ENCODE data around the gene CMTM4.
"Not testable (repeated sequence)": the region's sequence is repeated elsewhere in the genome, so short reads cannot be mapped to it uniquely, and the experiment has no call there.

The CMTM4 gene

DNA sequence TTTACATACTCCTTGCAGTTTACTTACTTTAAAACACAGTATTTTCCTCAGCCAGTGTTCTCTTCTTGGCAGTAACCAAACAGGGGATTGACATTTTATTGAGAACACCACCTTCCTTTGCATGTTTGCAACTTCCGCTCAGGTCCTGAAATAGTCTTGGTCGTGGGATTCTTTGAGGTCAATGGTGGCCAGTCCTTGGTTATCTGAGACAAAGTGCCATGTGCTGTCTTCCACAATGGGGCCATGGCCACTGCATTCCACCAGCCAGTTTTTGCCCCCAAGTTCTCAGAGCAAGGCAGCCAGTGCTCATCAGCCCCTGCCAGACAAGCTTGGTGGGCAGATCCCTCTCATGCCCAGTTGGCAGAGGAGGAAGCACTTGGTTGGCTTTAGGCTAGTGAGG is 22.9 kb downstream of the CMTM4 start:
- no peak for DNase-seq (ENCODE audit: low spot score)

DNA sequence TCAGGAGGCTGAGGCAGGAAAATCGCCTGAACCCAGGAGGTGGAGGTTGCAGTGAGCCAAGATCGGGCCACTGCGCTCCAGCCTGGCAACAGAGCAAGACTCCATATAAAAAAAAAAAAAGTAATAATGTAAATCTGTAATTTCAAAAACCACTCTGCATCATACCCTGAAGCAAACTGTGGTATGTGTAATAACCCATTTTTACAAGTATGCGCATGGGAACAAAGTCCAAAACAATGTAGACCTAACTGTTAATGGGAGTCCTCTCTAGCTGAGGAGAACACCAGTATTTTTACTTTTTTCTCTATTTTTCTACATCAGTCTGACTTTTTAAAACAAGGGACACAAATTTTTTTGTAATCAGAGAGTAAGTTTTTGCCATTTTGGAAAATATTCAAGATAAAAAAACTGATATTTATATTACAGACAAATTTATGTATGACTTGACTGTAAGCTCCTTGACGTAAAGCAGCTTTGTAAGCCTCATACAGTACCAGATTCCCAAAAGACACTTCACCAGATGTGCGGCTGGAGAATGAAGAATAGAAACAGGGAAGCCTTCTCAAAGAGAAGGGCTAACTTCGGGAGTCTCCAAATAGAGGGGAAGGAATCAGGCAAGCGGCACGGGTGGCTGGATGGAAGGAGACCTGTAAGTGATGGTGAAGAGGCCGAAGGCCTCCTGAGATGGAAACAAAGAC is 25.7 kb downstream of the CMTM4 start:
- DNase-seq (ENCODE audit: low spot score), result no peak

DNA sequence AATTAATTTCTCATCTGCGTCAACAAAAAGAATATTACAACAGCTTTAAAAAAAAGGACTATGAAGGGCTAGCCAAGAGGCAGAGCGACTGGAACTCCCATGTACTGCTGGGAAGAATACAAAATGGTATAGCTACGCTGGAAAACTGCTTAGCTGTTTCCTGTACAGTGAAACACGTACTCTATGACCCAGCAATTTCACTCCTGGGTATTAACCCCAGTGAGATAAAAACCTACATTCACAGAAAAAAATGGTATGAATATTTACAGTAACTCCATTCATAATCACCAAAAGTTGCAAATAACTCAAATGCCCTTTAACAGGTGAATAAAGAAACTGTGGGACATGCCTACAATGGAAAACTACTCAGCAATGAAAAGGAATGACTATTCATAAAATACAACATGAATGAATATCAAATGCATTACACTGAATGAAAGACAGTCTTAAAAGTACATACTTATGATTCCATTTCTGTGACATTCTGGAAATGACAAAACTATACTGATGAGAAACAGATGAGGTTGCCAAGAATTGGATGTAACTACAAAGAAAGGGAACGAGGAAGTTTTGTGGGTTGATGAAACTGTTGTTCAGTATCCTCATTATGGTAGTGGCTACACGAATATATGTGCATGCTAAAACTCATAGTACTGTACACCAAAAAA is 27.6 kb downstream of the CMTM4 start:
- no peak for DNase-seq (ENCODE audit: low spot score)

DNA sequence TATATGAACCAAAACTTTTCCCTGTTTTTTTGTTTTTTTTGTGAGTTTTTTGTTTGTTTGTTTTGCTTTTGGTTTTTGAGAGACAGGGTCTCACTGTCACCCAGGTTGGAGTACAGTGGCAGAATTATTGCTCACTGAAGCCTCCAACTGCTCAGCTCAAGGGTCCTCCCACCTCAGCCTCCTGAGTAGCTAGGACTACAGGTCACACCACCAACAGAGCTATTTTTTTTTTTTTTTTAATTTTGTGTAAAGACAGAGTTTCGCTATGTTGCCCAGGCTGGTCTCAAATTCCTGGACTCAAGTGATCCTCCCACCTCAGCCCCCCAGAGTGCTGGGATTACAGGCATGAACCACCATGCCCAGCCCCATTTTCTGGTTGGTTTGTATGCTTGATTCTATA is 28.6 kb downstream of the CMTM4 start:
- DNase-seq (ENCODE audit: low spot score), result no peak

DNA sequence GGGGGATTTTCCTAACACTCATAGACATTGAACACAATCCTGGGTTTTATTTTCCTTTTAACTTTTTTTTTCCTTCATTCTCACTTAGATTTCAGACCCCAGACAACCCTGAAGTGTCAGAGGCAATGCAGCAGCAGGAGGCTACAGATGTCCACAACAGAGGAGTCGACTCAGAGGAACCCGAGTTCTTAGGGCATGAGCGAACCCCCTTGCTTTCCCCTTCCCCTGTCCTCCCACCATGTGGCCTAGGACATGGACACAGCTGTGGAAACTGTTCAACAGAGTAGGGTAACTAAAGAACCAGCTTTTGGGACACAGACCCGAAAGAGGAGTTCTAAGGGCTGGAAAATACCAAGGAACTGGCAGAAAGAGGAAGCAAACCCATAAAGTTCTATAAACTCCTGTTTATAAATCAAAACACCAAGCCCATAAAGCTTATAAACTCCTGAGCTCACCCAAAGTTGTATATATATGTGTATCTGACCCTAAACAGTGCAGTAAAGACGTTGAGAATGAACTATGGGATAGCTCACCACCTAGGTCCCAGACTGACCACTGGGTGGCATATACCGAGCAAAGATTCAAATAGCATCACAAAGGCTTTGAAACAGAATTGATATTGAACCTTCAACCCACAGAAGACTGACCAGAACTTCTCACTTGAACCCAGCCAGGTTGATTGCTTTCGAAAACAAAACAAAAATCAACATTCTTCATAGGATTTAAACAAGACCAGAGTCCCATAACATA is 33.9 kb downstream of the CMTM4 start:
- peak; percentile 28 for DNase-seq (ENCODE audit: low spot score)

DNA sequence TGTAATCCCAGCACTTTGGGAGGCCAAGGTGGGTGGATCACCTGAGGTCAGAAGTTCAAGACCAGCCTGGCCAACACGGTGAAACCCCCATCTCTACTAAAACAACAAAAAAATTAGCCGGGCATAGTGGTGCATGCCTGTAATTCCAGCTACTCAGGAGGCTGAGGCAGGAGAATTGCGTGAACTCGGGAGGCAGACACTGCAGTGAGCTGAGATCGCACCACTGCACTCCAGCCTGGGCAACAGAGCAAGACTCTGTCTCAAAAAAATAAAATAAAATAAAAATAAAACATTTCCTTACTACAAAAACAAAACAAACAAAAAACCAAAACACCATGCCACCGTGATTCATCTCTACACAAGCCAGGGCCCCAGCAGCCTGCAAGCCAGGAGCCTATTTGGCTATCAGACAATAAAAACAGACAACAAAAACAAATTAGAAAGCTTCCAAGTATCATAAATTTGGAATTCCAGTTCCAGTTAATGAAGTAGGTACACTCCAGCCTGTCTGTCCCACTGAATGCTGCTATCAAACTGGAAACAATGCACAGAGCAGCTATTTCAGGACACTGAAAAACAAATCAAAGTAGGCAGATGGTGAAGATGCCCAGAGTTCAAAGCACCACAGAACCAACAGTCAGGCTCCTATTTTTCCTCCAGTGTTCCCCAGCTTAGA is 34.7 kb downstream of the CMTM4 start:
- not testable (repeated sequence) for DNase-seq (ENCODE audit: low spot score)

DNA sequence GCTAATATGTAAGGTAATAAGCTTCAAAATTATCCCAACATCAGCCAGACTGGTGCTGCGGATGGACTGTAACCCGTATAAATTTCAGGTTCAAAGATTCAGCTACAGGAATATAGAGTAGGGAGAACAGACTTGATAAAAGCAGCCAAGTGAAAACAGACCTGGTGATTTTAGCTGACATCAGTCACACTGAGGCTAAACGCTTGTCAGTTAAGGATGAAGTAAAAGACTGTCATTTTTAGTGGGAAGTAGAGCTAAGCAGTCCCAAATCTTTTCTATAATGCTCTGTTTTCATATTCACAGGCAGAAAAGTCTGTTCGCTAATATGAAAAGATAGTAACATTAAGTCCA is 35.4 kb downstream of the CMTM4 start:
- DNase-seq (ENCODE audit: low spot score), result no peak

DNA sequence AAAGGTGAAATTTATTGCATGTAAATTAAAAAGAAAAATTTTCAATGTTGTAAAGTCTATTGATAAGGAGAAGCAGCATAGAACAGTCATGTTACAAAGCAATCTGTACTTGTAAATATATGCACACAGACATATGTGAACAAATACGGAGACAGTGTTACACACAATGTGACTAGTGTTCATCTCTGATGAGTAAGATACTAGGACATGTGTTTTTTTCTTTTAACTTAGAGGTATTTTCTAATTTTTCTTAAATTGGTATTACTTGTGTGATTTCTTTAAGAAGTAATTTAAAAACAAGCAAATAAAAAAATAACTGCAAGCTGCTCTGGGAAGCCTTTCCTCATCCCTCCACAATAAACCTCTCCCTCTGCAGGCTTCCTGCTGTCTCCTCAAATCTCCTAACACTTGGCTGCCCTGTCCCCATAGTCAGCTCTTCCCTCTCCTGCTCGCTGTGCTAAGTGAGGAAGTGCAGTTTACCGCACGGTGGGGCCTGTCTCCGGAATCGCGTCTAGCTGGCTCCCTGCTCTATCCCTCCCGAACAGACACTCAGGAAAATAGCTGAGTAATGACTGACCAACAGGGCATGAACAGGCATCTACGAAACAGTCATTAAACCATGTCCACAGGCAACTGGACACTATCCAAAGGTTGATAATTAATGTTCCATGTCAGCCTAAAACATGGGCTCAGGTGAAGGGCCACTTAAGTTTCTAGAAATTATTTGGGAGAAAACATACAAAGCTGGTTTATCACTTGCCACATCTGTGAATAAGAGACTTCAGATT is 35.9 kb downstream of the CMTM4 start:
- DNase-seq (ENCODE audit: low spot score), result peak; percentile 55

DNA sequence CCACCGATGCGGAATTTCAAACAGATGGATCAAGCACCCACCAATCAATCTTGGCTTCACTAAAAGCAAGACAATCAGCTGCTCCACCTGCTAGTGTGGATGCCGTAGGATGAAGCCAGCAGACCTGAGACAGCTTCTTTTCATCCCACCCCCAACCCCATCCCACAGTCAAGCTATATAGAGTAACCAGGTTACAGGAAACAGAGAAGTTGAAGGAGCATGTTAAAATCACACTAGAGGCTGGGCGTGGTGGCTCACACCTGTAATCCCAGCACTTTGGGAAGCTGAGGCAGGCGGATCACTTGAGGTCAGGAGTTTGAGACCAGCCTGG is 37.7 kb downstream of the CMTM4 start:
- DNase-seq (ENCODE audit: low spot score), result no peak

DNA sequence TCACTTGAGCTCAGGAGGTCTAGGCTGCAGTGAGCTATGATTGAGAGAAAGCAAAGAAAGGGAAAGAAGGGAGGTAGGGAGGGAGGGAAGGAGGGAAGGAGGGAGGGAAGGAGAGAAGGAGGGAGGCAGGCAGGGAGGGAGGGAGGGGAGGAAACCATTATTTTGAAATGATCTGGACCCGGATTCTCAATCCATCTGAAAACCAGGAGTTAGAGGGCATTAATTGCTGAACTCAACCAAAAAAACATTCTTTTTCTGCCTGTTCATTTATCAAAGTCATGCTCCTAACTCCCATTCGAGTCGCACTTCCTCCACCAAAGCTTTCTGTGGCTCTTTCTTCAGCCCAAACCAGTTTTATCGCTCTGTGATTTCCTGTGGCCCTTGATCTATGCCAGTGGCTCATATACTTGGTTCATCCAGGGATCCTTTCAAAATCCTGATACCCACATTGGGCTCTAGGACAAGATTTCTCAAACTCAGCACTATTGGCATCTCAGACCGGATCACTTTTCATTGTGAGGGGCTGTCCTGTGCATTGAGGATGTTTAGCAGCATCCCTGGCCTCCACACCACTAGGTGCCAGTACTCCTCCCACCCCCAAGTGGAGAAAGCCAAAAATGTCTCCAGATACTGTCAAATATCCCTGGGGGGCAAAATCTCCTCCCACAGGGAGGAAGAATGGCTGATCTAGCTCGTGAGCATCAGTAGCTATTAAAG is 38.2 kb downstream of the CMTM4 start:
- no peak for DNase-seq (ENCODE audit: low spot score)

DNA sequence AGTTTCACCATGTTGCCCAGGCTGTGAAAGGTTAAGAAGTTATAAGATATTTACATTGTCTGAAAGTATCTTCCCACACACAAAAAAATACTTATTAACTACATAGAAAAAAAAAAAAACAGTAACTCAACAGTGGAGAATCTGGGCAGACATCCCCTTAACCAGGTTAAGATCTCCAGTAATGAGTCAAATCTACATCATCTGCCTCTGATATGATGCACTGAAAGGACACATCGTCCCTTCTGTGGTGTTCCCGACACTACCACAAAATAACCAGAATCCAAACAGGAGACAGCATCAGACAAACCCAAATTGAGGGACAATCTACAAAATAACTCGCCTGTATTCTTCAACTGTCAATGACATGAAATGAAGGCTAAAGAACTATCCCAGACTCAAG is 40.0 kb downstream of the CMTM4 start:
- DNase-seq (ENCODE audit: low spot score), result no peak

DNA sequence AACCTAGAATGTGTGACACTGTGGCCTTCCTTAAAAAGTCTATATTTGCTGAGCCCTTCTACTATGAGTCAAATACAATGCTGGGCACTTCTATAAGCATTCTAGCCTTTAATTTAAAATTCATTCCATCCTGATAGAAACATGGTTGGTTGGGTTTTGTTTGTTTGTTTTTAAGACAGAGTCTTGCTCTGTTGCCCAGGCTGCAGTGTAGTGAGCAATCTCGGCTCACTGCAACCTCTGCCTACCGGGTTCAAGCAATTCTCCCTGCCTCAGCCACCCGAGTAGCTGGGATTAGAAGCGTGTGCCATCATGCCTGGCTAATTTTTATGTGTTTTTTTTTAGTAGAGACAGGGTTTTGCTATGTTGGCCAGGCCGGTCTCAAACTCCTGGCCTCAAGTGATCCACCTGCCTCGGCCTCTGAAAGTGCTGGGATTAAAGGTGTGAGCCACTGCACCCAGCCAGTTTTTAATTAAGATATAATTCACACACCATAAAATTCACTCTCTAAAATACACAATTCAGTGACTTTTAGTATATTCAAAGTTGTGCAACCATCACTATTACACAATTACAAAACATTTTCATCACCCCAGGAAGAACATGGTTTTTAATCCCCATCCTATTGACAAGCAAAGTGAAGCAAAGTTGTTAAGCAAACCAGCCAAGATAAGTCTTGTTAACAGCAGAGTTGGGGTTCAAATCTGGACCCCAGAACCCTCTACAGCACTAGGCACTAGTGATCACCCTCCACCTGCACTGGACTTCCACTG is 42.8 kb downstream of the CMTM4 start:
- no peak for DNase-seq (ENCODE audit: low spot score)

DNA sequence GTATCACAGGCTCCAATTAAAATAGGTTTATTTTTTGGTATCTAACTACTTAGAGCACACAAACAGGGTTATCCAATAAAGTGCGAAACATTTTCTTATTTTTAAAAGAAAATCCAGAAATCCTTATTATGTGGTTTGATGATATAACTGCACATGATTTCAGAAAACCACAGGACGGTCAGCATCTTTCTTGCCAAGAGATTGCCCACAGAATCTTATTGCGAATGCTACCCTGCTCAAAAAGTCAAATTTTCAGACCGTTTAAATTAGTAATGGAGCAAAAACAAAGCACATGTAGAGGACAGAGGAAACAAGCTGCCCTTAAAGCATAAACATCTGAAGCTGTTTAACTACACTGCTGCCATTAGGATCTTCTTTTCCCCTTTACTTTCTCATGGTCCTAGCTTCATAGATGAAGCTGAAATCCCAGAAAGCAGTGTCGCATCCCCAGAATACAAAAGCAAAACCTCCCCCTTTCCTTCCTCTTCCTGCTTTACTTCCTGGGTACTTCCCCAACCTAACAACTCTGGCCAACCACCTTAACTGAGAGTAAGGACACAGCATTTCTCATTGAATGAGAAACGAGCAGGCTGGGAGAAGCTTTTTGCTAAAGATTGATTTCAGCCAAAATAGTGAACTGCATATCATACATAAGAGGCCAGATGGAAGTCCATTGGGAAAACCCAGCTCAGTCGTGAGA is 43.7 kb downstream of the CMTM4 start:
- no peak for DNase-seq (ENCODE audit: low spot score)

DNA sequence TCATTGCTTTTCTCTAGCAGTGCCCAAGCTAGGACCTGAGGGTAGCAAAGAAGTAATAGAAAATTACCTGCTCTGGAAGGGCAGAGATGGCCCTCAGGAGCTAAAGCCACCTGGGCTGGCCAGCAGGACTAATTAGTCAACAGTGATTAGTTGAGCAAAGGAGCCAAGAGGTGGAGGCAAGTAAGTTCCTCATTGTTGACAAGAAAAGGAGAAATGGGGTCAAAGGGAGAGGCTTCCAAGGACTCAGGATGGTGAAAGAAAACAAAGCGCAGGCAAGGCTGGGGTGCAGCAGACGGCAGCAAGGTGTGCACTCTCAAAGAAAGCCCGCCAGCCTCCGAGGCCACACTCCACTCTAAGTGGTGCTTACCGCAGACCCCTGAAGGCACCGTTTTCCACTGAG is 44.6 kb downstream of the CMTM4 start:
- DNase-seq (ENCODE audit: low spot score), result no peak

DNA sequence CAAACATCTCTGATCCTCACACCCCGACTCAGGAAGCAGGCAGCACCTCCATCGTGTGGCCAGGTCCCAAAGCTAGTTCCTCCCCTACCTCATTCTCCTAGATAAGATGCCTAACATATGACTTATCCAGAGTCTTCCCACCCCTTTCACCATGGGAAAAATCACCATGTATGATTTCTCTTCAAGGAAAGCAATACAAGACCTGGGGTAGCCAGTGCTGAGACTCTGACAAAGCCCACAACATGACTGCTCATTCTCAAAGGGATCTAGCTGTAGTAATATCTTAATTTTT is 45.1 kb downstream of the CMTM4 start:
- no peak for DNase-seq (ENCODE audit: low spot score)

DNA sequence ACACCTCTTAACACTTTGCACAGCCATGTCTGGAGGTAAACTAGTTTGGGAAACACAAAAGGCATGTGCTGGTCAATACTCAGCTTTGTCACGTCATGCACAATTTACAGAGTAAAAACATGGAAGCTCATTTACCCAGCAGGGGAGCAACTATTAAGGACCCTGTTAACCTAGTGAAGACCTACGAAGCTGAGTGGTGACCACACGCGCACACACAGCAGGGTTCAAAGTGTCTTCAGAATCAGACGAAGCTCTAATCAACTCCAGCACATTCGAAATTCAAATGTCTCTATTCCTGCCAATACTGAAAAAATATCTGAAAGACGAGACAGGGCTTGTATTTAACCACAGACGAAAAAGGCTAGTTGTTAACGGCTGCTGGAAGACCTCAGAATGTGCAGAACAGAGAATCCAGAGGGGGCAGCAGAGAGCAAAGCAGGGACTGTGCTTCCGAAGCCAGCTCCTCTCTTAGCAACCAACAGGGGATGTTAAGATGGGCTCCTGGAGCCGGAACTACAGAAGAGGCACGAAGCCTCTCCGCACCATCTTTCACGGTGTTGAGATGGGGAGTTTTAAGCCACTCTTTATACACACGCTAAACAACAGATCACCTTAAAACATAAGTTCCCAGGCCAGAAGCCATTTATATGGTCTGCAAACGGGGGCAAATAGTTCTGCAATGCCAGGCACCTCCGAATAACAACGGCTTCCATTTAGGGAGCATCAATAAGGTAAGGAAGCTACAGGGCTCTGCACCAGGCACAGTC is 45.7 kb downstream of the CMTM4 start:
- peak; percentile 72 for DNase-seq (ENCODE audit: low spot score)

DNA sequence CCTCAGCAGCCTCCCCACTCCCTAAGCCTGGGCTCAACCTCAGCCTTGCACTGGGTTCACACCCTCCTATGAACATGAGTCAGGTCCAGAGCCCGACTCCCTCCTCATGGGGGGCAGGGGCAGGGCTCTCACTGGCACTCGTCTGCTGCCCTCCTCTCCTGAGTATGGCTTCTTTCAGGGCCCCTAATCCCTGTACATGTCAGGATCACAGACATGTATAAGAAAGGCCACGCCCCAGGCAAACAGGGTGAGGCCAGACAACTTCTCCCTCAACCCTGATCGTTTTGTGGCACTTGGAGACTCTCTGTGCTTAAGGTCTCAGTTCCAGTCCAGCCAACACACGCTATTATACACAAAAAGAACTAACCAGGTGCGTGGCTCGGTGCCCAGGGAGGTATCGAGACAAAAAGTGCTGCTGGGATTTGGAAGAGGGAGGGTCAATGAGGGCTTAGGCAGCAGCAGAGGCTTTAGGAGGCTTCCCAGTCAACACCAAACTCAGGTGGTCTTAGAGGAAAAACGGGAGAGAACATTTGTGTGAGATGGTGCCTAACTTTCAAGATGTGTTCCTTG is 46.8 kb downstream of the CMTM4 start:
- no peak for DNase-seq (ENCODE audit: low spot score)

DNA sequence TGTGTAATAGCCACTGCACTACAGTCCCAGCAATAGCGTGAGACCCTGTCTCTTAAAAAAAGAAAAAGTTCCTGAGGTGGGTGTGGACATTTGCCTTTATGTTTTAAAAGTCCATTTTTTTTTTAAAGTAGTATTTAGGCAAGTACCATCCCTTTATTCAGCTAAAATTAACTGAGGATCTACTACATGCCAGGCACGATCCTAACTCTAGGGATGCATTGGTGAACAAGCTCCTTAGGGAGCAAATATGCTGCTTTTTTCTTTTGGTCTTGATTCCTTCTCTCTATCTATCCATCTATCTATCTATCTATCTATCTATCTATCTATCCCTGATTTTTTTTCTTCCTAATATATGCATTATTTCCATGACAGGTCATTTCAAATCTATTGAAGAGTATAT is 47.4 kb downstream of the CMTM4 start:
- no peak for DNase-seq (ENCODE audit: low spot score)

DNA sequence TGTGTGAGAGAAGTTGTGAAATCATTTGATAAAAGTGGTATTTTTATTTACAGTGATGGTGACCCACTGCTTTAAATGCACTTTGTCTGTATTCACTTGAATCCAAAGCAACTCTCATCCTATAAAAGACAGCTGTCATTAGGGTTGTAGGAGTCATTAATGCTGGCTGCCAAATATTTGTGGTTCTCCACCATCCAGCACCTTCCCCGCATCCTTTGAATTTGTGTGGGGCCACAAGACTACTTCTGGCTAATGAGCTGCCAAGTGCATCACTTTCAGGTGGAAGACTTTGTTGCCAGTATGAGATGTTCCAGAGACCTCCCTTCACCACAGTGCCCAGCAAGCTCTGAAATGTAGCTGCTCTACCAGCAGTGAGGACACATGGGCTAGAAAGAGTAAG is 48.7 kb downstream of the CMTM4 start:
- DNase-seq (ENCODE audit: low spot score), result no peak
